Body of pancreas (tissue), 4 donors: ENCODE results near the gene MAST4. TPM values are rescaled to one million over a fixed set of nuclear protein-coding genes. Genes with fewer than 3 reads are reported as not detected.

Experiments used
- ATAC-seq: fragments of 150-250 bp; one replicate; pipeline ENCODE4 v1.9.1; 2016
- DNase-seq, 4 donors: peaks; one replicate each; pipeline ENCODE4 v3.0.0-alpha.2; 2019
- H3K27ac ChIP-seq, 4 donors: fragments of 200-600 bp; sonication (generic); 1 replicate in 3 of 4; 2 replicates in 1 of 4; pipeline versions ENCODE4 v1.5.1 to v1.6.1; 2016 to 2019; ENCODE audit warnings: mild to moderate bottlenecking in 1 of 4, mixed read lengths in 1 of 4, moderate library complexity in 1 of 4
- H3K27me3 ChIP-seq, 2 donors: fragments of 200-600 bp; sonication (generic); one replicate each; pipeline ENCODE4 v1.6.0; 2016; ENCODE audit warnings: mild to moderate bottlenecking in 1 of 2
- H3K36me3 ChIP-seq, 2 donors: fragments of 200-600 bp; sonication (generic); replicated peaks in 1 of 2; 2 replicates each; pipeline ENCODE4 v1.5.1; 2016; ENCODE audit warnings: low read depth in 2 of 2; ENCODE audit not compliant: insufficient read depth in 1 of 2
- H3K4me1 ChIP-seq: fragments of 200-600 bp; sonication (generic); one replicate; pipeline ENCODE4 v1.6.0; 2016
- H3K4me3 ChIP-seq, 2 donors: fragments of 200-600 bp; sonication (generic); 1 replicate in 1 of 2; 2 replicates in 1 of 2; pipeline ENCODE4 v1.5.1; 2016 to 2019
- H3K9me3 ChIP-seq, 3 donors: fragments of 200-600 bp; sonication (generic); 1 replicate in 2 of 3; 2 replicates in 1 of 3; pipeline ENCODE4 v1.5.1; 2016
- POLR2A ChIP-seq, 3 donors: fragments of 450-650 bp; IDR thresholded peaks; one replicate each; pipeline ENCODE4 v1.6.1; 2016; ENCODE audit warnings: antibody characterized with exemption in 3 of 3, mild to moderate bottlenecking in 2 of 3
- WGBS, 2 donors: methylation state at CpG; one replicate each; pipeline ENCODE4 v1.1.5; 2017; 5-methylcytosine and 5-hydroxymethylcytosine counted together
- intact Hi-C: fragments of 100-400 bp; cut with DNase I; formaldehyde crosslinking; loops from one replicate; pipeline ENCODE4 v1.15.1; 2023
- total RNA-seq, 2 donors: library from RNA; depleted of rRNA; stranded (reverse); fragments of >200 nt; gene quantifications; one replicate each; pipeline ENCODE4 v1.1.0, GENCODE V29; 2016
- TF ChIP-seq, protein P1 (sequence below), 7 experiments: fragments of 450-650 bp in 4 of 7; fragments of 200-600 bp in 3 of 7; sonication (generic) in 3 of 7; IDR thresholded peaks; one replicate each; pipeline ENCODE4 v1.5.1; 2016 to 2019; ENCODE audit warnings: antibody characterized with exemption in 7 of 7

The MAST4 gene
- total RNA-seq, 2 donors from 2014 or later = 17.9 to 29.7 TPM

DNA sequence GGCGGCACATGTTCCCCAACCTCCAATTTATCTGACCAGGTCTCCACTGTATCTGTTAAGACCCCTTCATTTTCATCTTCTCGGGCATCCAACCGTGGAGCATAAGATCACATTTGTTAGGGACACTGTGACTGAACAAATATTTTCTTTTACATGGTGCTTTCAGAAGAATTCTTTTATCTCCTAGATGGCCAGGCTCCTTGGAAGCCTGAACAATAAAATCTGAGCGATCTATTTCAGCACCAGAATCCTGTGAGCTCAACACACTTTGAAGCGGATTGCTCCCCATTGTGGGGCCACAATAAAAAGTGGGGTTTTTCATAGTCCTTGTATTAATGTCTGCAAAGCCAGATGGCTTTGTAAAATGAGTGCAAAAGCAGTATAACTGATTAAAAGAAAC is 326.7 kb downstream of the MAST4 start:
- Histone ChIP-seq H3K27ac (no peak overlapping the region), H3K4me1 (no peaks in the 10 kb centered on the region), H3K27me3 (no peaks in the 10 kb centered on the region), H3K36me3 (no peaks in the 10 kb centered on the region), H3K9me3 (no peaks in the 10 kb centered on the region), H3K4me3 (no peak overlapping the region)
- no peak for TF ChIP-seq POLR2A (IDR thresholded peaks at IDR 0.05)
- TF ChIP-seq, protein P1, sequence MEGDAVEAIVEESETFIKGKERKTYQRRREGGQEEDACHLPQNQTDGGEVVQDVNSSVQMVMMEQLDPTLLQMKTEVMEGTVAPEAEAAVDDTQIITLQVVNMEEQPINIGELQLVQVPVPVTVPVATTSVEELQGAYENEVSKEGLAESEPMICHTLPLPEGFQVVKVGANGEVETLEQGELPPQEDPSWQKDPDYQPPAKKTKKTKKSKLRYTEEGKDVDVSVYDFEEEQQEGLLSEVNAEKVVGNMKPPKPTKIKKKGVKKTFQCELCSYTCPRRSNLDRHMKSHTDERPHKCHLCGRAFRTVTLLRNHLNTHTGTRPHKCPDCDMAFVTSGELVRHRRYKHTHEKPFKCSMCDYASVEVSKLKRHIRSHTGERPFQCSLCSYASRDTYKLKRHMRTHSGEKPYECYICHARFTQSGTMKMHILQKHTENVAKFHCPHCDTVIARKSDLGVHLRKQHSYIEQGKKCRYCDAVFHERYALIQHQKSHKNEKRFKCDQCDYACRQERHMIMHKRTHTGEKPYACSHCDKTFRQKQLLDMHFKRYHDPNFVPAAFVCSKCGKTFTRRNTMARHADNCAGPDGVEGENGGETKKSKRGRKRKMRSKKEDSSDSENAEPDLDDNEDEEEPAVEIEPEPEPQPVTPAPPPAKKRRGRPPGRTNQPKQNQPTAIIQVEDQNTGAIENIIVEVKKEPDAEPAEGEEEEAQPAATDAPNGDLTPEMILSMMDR (IDR thresholded peaks at IDR 0.05) = no peak
- 68 to 87% methylated on average over 5 of the region's 5 CpGs for WGBS, 2 donors
- ATAC-seq (no peak), DNase-seq (no peak)
- intact Hi-C loops = no loop called here

DNA sequence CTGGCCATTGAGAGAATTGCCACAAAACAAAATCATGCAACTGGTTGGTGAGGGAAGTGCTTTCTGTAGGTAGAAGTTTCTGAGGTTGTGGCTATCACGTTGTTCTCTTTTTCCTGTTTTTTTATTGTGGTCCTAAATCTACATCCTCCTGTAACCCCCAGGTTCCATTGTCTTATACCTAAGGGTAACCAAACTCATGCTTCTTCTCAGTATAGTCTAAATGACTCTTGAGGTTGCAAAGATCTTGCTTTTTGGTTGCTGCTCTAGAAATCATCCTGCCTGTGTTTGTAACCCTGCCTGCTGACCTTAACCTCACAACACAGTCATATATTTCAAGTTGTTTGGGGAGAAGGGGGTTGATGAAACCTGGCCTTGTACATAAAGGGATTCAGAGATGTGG is 327.3 kb downstream of the MAST4 start:
- H3K27me3 ChIP-seq = no peaks in the 10 kb centered on the region
- H3K36me3 ChIP-seq = no peaks in the 10 kb centered on the region
- H3K27ac ChIP-seq = no peak overlapping the region
- no peaks in the 10 kb centered on the region for H3K4me1 ChIP-seq
- WGBS, 2 donors = 39 to 63% methylated on average over 1 of the region's 1 CpG
- intact Hi-C loops = no loop called here
- no peak for ATAC-seq
- no peak overlapping the region for H3K4me3 ChIP-seq
- DNase-seq = no peak
- no peaks in the 10 kb centered on the region for H3K9me3 ChIP-seq
- TF ChIP-seq POLR2A (IDR thresholded peaks at IDR 0.05) = no peak
- TF ChIP-seq, protein P1 (IDR thresholded peaks at IDR 0.05) = no peak

DNA sequence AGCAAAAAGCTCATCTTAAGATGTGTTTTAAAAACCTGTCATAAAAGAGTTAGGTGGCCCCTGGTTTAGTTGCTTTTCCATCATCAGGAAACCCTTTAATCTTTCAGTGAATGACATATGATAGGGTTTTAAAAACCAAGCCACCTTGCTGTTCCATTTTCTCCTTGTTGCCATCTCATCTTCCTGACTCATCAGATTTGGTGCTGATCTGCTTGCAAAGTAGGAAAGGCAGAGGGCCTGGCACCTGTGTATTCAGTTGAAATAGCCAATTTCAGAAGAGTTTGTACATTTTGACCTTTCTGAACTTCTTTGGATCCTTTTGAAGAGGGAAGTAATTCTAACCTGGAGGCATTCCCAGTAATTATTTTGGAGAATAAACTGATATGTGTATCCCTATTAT is 327.7 kb downstream of the MAST4 start:
- no peaks in the 10 kb centered on the region for H3K27me3 ChIP-seq
- no peak for DNase-seq
- H3K36me3 ChIP-seq = no peaks in the 10 kb centered on the region
- TF ChIP-seq POLR2A (IDR thresholded peaks at IDR 0.05) = no peak
- TF ChIP-seq, protein P1 (IDR thresholded peaks at IDR 0.05) = no peak
- ATAC-seq = no peak
- intact Hi-C loops = no loop called here
- H3K27ac ChIP-seq = no peak overlapping the region
- H3K4me1 ChIP-seq = no peaks in the 10 kb centered on the region
- H3K9me3 ChIP-seq = no peaks in the 10 kb centered on the region
- H3K4me3 ChIP-seq = no peak overlapping the region

- DNase-seq (no peak), ATAC-seq (no peak)
- Histone ChIP-seq H3K4me3 (no peak overlapping the region), H3K27ac (no peak overlapping the region), H3K4me1 (no peaks in the 10 kb centered on the region), H3K27me3 (no peaks in the 10 kb centered on the region), H3K36me3 (no peaks in the 10 kb centered on the region), H3K9me3 (no peaks in the 10 kb centered on the region)
- TF ChIP-seq POLR2A (IDR thresholded peaks at IDR 0.05) = no peak
- TF ChIP-seq, protein P1 (IDR thresholded peaks at IDR 0.05) = no peak
- intact Hi-C loops = no loop called here
These were observed 330.9 kb downstream of the MAST4 start for GRCh38 chr5:66927140-66927539.

DNA sequence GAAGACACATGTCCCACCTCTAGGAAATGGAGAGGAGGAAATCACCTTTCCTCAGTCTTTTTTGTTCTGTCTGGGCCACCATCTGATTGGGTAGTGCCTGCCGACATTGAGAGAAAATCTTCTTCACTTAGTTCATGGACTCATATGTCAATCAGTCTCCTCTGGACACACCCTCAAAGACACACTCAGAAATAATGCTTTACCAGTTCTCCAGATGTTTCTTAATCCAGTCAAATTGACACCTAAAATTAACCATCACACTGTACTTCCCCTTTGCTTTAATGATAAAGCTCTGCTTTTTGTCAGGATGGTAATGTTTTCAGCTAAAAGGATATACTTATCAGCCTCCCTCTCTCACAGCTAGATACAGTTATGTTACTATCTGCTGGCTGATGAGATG is 333.1 kb downstream of the MAST4 start:
- DNase-seq = no peak
- no peak for ATAC-seq
- Histone ChIP-seq H3K9me3 (no peaks in the 10 kb centered on the region), H3K27me3 (no peaks in the 10 kb centered on the region), H3K27ac (no peak overlapping the region), H3K4me1 (no peaks in the 10 kb centered on the region), H3K36me3 (no peaks in the 10 kb centered on the region), H3K4me3 (no peak overlapping the region)
- 85 to 92% methylated on average over 1 of the region's 1 CpG for WGBS, 2 donors
- TF ChIP-seq, protein P1 (IDR thresholded peaks at IDR 0.05) = no peak
- TF ChIP-seq POLR2A (IDR thresholded peaks at IDR 0.05) = no peak
- intact Hi-C loops = no loop called here
